ENCODE data around the gene TMEM220.

GRCh38 chr17:10735251-10735650 is 5.4 kb upstream of the TMEM220 start:
- TF ChIP-seq CTCF (IDR thresholded peaks at IDR 0.05), result no peak
- no peak for TF ChIP-seq POLR2AphosphoS5 (IDR thresholded peaks at IDR 0.05)
- TF ChIP-seq POLR2A (IDR thresholded peaks at IDR 0.05), result no peak
- TF ChIP-seq EP300 (IDR thresholded peaks at IDR 0.05), result no peak
